KBM-7 (cell line): ENCODE results near the gene SRPK2.
"Not testable (repeated sequence)": the region's sequence is repeated elsewhere in the genome, so short reads cannot be mapped to it uniquely, and the experiment has no call there.

Experiments
- DNase-seq: peaks from one replicate; pipeline ENCODE4 v3.0.0-alpha.2; 2015
- in situ Hi-C: fragments of 300-500 bp; cut with MboI; formaldehyde crosslinking; loops from 2 replicates; pipeline ENCODE4 v1.14.3; 2020; ENCODE audit warnings: low sequenced_read_pairs, low pct_unique_long_range_greater_than_20kb, mixed read lengths

The SRPK2 gene

GRCh38 chr7:105315357-105315756 lies 73.4 kb downstream of the SRPK2 start:
- in situ Hi-C loops: no loop called here
- DNase-seq: no peak

GRCh38 chr7:105309235-105310169 lies 79.2 kb downstream of the SRPK2 start:
- in situ Hi-C loops: no loop called here
- DNase-seq: peak; percentile 8

- DNase-seq: no peak
- in situ Hi-C loops: no loop called here
These were observed 81.5 kb downstream of the SRPK2 start for GRCh38 chr7:105307163-105307672.

- no peak for DNase-seq
- in situ Hi-C loops: no loop called here
These were observed 82.4 kb downstream of the SRPK2 start for GRCh38 chr7:105306298-105306748.

GRCh38 chr7:105305633-105306032 lies 83.1 kb downstream of the SRPK2 start:
- in situ Hi-C loops: no loop called here
- DNase-seq: no peak

GRCh38 chr7:105304040-105304895 lies 84.5 kb downstream of the SRPK2 start:
- in situ Hi-C loops: no loop called here
- DNase-seq: no peak

- in situ Hi-C loops: not testable (repeated sequence)
- peak; percentile 13 for DNase-seq
These were observed 88.1 kb downstream of the SRPK2 start for GRCh38 chr7:105300587-105300986.

- DNase-seq: no peak
- in situ Hi-C loops: no loop called here
These were observed 90.3 kb downstream of the SRPK2 start for GRCh38 chr7:105298439-105298894.

GRCh38 chr7:105297985-105298384 lies 90.7 kb downstream of the SRPK2 start:
- in situ Hi-C loops: no loop called here
- no peak for DNase-seq

- in situ Hi-C loops: no loop called here
- DNase-seq: no peak
These were observed 91.4 kb downstream of the SRPK2 start for GRCh38 chr7:105297309-105297708.

- no peak for DNase-seq
- in situ Hi-C loops: no loop called here
These were observed 92.2 kb downstream of the SRPK2 start for GRCh38 chr7:105296491-105296890.

- DNase-seq: peak; percentile 8
These were observed 92.9 kb downstream of the SRPK2 start for GRCh38 chr7:105295596-105296352.

GRCh38 chr7:105294482-105294881 lies 94.2 kb downstream of the SRPK2 start:
- DNase-seq, in situ Hi-C loops: not testable (repeated sequence)

More at GRCh38 chr7:105295596-105296352, 92.9 kb downstream of the SRPK2 start:
- in situ Hi-C loops: no loop called here

GRCh38 chr7:105289704-105290103 lies 99.0 kb downstream of the SRPK2 start:
- in situ Hi-C loops: no loop called here
- no peak for DNase-seq

GRCh38 chr7:105286441-105286840 lies 102.3 kb downstream of the SRPK2 start:
- no peak for DNase-seq
- in situ Hi-C loops: no loop called here

- no peak for DNase-seq
- in situ Hi-C loops: no loop called here
These were observed 103.4 kb downstream of the SRPK2 start for GRCh38 chr7:105285118-105285874.

GRCh38 chr7:105284014-105284413 lies 104.7 kb downstream of the SRPK2 start:
- in situ Hi-C loops: no loop called here
- DNase-seq: no peak

- in situ Hi-C loops: no loop called here
- DNase-seq: no peak
These were observed 106.8 kb downstream of the SRPK2 start for GRCh38 chr7:105281966-105282365.
